H9 (cell line): ENCODE results near the gene ACKR4. TPM values are rescaled to one million over a fixed set of nuclear protein-coding genes. Genes with fewer than 3 reads are reported as not detected.

ENCODE experiments used
- DNase-seq: peaks from one replicate; pipeline ENCODE4 v3.0.0-alpha.2; 2017
- H2AFZ ChIP-seq: one replicate; pipeline ENCODE4 v1.6.1; 2013; ENCODE audit warnings: mild to moderate bottlenecking, low read length, control low read depth, moderate library complexity
- H2AK5ac ChIP-seq: 2 replicates; pipeline ENCODE4 v1.6.1; 2013; ENCODE audit warnings: low read length, control low read depth, mixed read lengths; ENCODE audit not compliant: insufficient read length
- H2BK120ac ChIP-seq: one replicate; pipeline ENCODE4 v1.6.1; 2013; ENCODE audit warnings: low read depth, mild to moderate bottlenecking, low read length, control low read depth, inconsistent platforms; ENCODE audit not compliant: poor library complexity, severe bottlenecking
- H2BK12ac ChIP-seq: 2 replicates; pipeline ENCODE4 v1.6.1; 2013; ENCODE audit warnings: low read length, control low read depth, mixed read lengths, low read depth; ENCODE audit not compliant: insufficient read length
- H2BK15ac ChIP-seq: 2 replicates; pipeline ENCODE4 v1.6.1; 2013; ENCODE audit warnings: low read depth, low read length, control low read depth
- H2BK20ac ChIP-seq: one replicate; pipeline ENCODE4 v1.6.1; 2013; ENCODE audit warnings: low read depth, mild to moderate bottlenecking, low read length, control low read depth, inconsistent platforms; ENCODE audit not compliant: poor library complexity, severe bottlenecking
- H2BK5ac ChIP-seq: 2 replicates; pipeline ENCODE4 v1.6.1; 2013; ENCODE audit warnings: low read length, control low read depth, mixed read lengths; ENCODE audit not compliant: insufficient read length
- H3K14ac ChIP-seq: 2 replicates; pipeline ENCODE4 v1.6.1; 2013; ENCODE audit warnings: low read length, control low read depth; ENCODE audit not compliant: insufficient read depth
- H3K18ac ChIP-seq: 2 replicates; pipeline ENCODE4 v1.6.1; 2013; ENCODE audit warnings: low read depth, mild to moderate bottlenecking, mixed read lengths, low read length, control low read depth; ENCODE audit not compliant: insufficient read length
- H3K23ac ChIP-seq: 2 replicates; pipeline ENCODE4 v1.6.1; 2013; ENCODE audit warnings: low read length, control low read depth, mixed read lengths, low read depth; ENCODE audit not compliant: insufficient read length
- H3K23me2 ChIP-seq: 2 replicates; pipeline ENCODE4 v1.6.1; 2013; ENCODE audit warnings: low read depth, mild to moderate bottlenecking, mixed read lengths, low read length, control low read depth; ENCODE audit not compliant: insufficient read length, poor library complexity, severe bottlenecking
- H3K27ac ChIP-seq: 2 replicates; pipeline ENCODE4 v1.5.1; 2013; ENCODE audit warnings: low read length, control low read depth, mixed read lengths, low read depth; ENCODE audit not compliant: insufficient read length
- H3K27me3 ChIP-seq: 2 replicates; pipeline ENCODE4 v1.6.1; 2013; ENCODE audit warnings: low read length, control low read depth, inconsistent platforms; ENCODE audit not compliant: insufficient read depth
- H3K4ac ChIP-seq: 2 replicates; pipeline ENCODE4 v1.6.1; 2013; ENCODE audit warnings: low read depth, mild to moderate bottlenecking, control low read depth, inconsistent platforms, low read length, moderate library complexity
- H3K4me1 ChIP-seq: 2 replicates; pipeline ENCODE4 v1.6.1; 2013; ENCODE audit warnings: low read length, control low read depth, inconsistent platforms; ENCODE audit not compliant: insufficient read depth
- H3K4me2 ChIP-seq: 2 replicates; pipeline ENCODE4 v1.6.1; 2013; ENCODE audit warnings: low read length, control low read depth, mixed read lengths; ENCODE audit not compliant: insufficient read length, insufficient read depth
- H3K56ac ChIP-seq: 2 replicates; pipeline ENCODE4 v1.6.1; 2013; ENCODE audit warnings: low read depth, mild to moderate bottlenecking, mixed read lengths, low read length, control low read depth; ENCODE audit not compliant: insufficient read length
- H3K79me1 ChIP-seq: 2 replicates; pipeline ENCODE4 v1.6.1; 2013; ENCODE audit warnings: low read depth, mild to moderate bottlenecking, moderate library complexity, low read length, control low read depth, inconsistent platforms; ENCODE audit not compliant: insufficient read depth, poor library complexity, severe bottlenecking
- H3K79me2 ChIP-seq: 2 replicates; pipeline ENCODE4 v1.6.1; 2013; ENCODE audit warnings: low read length, control low read depth, inconsistent platforms; ENCODE audit not compliant: insufficient read depth
- H3K9ac ChIP-seq: 2 replicates; pipeline ENCODE4 v1.6.1; 2013; ENCODE audit warnings: low read length, control low read depth, mixed read lengths; ENCODE audit not compliant: insufficient read length; ENCODE audit errors: extremely low read depth
- H3K9me3 ChIP-seq: one replicate; pipeline ENCODE4 v1.6.1; 2013; ENCODE audit warnings: low read depth, low read length, inconsistent platforms; ENCODE audit not compliant: control insufficient read depth
- H3T11ph ChIP-seq: one replicate; pipeline ENCODE4 v1.6.1; 2013; ENCODE audit warnings: mild to moderate bottlenecking, low read length, control low read depth, inconsistent platforms
- H4K20me1 ChIP-seq: one replicate; pipeline ENCODE4 v1.6.1; 2013; ENCODE audit not compliant: control insufficient read depth, insufficient read length, insufficient read depth
- H4K5ac ChIP-seq: 2 replicates; pipeline ENCODE4 v1.6.1; 2013; ENCODE audit warnings: low read depth, mild to moderate bottlenecking, mixed read lengths, low read length, control low read depth; ENCODE audit not compliant: insufficient read length
- H4K8ac ChIP-seq: replicated peaks from 2 replicates; pipeline ENCODE4 v1.6.1; 2013; ENCODE audit warnings: low read length, control low read depth, mixed read lengths, low read depth; ENCODE audit not compliant: insufficient read length
- H4K91ac ChIP-seq: 2 replicates; pipeline ENCODE4 v1.6.1; 2013; ENCODE audit warnings: low read depth, mild to moderate bottlenecking, moderate library complexity, mixed read lengths, low read length, control low read depth; ENCODE audit not compliant: insufficient read length
- H3K27ac Mint-ChIP-seq, 3 experiments: 2 replicates in 2 of 3; 3 replicates in 1 of 3; pipeline ENCODE4 v1.8.0; 2020 to 2021; ENCODE audit warnings: mixed read lengths in 3 of 3, mild to moderate bottlenecking in 1 of 3, moderate library complexity in 1 of 3
- H3K27me3 Mint-ChIP-seq: 2 replicates; pipeline ENCODE4 v1.8.0; 2021; ENCODE audit warnings: low read depth, mild to moderate bottlenecking, moderate library complexity, mixed read lengths
- H3K36me3 Mint-ChIP-seq, 3 experiments: 2 replicates in 2 of 3; 3 replicates in 1 of 3; pipeline ENCODE4 v1.8.0; 2020 to 2021; ENCODE audit warnings: low read depth in 3 of 3, mixed read lengths in 3 of 3; ENCODE audit not compliant: insufficient read depth in 1 of 3
- H3K4me1 Mint-ChIP-seq, 2 experiments: 2 replicates each; pipeline ENCODE4 v1.8.0; 2020; ENCODE audit warnings: mixed read lengths in 2 of 2
- H3K4me3 Mint-ChIP-seq, 2 experiments: 2 replicates in 1 of 2; 3 replicates in 1 of 2; pipeline ENCODE4 v1.8.0; 2020 to 2021; ENCODE audit warnings: mild to moderate bottlenecking in 2 of 2, mixed read lengths in 2 of 2, moderate library complexity in 1 of 2
- H3K9me3 Mint-ChIP-seq, 2 experiments: 2 replicates in 1 of 2; 3 replicates in 1 of 2; pipeline ENCODE4 v1.8.0; 2020; ENCODE audit warnings: mild to moderate bottlenecking in 2 of 2, mixed read lengths in 2 of 2, moderate library complexity in 1 of 2
- WGBS: extraction: QIAGEN DNeasy Blood & Tissue Kit; methylation state at CpG from one replicate; pipeline ENCODE4 v1.1.7; 2013; ENCODE audit warnings: missing lambda C conversion rate, low lambda C conversion rate, mixed read lengths; ENCODE audit not compliant: insufficient read length; ENCODE audit errors: extremely low coverage; 5-methylcytosine and 5-hydroxymethylcytosine counted together
- total RNA-seq: library from RNA; stranded (reverse); gene quantifications from 2 replicates; pipeline ENCODE4 v1.2.1, GENCODE V29; 2021
- TF ChIP-seq, protein P1 (sequence below): fragments of 200-600 bp; sonication (generic); conservative IDR thresholded peaks from 3 replicates; pipeline ENCODE4 v1.8.0; 2021; ENCODE audit warnings: antibody characterized with exemption, mild to moderate bottlenecking

ACKR4 gene
- total RNA-seq, 1 experiment from 2014 or later, result not detected

DNA sequence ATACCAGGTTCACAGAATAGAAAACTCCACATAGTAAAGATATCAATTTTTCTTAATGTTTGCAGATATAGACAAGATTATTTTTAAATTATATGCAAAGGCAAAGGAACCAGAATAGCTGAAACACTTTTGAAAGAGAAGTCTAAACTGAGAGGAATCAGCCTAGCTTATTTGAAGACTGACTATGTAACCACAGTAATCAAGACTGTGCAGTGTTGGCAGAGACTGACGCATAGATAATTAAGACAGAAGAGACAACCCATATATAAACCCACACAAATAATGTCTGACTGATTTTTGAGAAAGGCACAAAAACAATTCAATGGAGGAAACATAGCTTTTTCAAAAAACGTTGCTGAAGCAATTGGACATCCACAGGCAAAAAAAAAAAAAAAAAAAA, 28.6 kb upstream of the ACKR4 start:
- Histone ChIP-seq H3K56ac (no peak overlapping the region), H3K9ac (no peak overlapping the region), H4K20me1 (no peaks in the 10 kb centered on the region), H2BK20ac (no peak overlapping the region), H3K18ac (no peak overlapping the region), H3K79me1 (no peaks in the 10 kb centered on the region), H2AFZ (no peak overlapping the region), H2BK15ac (no peak overlapping the region), H3K79me2 (no peaks in the 10 kb centered on the region), H2BK12ac (no peak overlapping the region), H3K4ac (no peak overlapping the region), H4K5ac (no peak overlapping the region), H3K14ac (no peak overlapping the region), H4K91ac (no peak overlapping the region), H2AK5ac (no peak overlapping the region), H3K27ac (no peak overlapping the region), H3K4me2 (no peak overlapping the region), H2BK5ac (no peak overlapping the region), H3K23ac (no peak overlapping the region), H4K8ac (no peak overlapping the region), H3K9me3 (no peaks in the 10 kb centered on the region), H3K27me3 (no peaks in the 10 kb centered on the region), H3K4me1 (no peaks in the 10 kb centered on the region), H3K23me2 (no peaks in the 10 kb centered on the region), H3T11ph (no peak overlapping the region), H2BK120ac (no peak overlapping the region)
- WGBS, result no CpG with 5 or more reads among the region's 2 CpGs
- no peak overlapping the region for H3K27ac Mint-ChIP-seq
- peaks cover 6 to 13% (median 11%) of the 10 kb centered on the region in 3 experiments; a peak in 6 of 7 replicates for H3K36me3 Mint-ChIP-seq
- no peak for DNase-seq
- H3K27me3 Mint-ChIP-seq, result no peaks in the 10 kb centered on the region
- peaks cover 0 to 4% of the 10 kb centered on the region in 2 experiments; a peak in 3 of 5 replicates for H3K9me3 Mint-ChIP-seq
- H3K4me3 Mint-ChIP-seq, result no peak overlapping the region
- no peaks in the 10 kb centered on the region for H3K4me1 Mint-ChIP-seq
- TF ChIP-seq, protein P1, sequence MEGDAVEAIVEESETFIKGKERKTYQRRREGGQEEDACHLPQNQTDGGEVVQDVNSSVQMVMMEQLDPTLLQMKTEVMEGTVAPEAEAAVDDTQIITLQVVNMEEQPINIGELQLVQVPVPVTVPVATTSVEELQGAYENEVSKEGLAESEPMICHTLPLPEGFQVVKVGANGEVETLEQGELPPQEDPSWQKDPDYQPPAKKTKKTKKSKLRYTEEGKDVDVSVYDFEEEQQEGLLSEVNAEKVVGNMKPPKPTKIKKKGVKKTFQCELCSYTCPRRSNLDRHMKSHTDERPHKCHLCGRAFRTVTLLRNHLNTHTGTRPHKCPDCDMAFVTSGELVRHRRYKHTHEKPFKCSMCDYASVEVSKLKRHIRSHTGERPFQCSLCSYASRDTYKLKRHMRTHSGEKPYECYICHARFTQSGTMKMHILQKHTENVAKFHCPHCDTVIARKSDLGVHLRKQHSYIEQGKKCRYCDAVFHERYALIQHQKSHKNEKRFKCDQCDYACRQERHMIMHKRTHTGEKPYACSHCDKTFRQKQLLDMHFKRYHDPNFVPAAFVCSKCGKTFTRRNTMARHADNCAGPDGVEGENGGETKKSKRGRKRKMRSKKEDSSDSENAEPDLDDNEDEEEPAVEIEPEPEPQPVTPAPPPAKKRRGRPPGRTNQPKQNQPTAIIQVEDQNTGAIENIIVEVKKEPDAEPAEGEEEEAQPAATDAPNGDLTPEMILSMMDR, result no peak
